H9 (cell line): ENCODE results near the gene COPG1. TPM values are rescaled to one million over a fixed set of nuclear protein-coding genes. Genes with fewer than 3 reads are reported as not detected.
A peak's percentile ranks its signal among the peaks of the same experiment; 100 is the strongest.

Experiments
- DNase-seq: peaks from one replicate; pipeline ENCODE4 v3.0.0-alpha.2; 2017
- H2AFZ ChIP-seq: one replicate; pipeline ENCODE4 v1.6.1; 2013; ENCODE audit warnings: mild to moderate bottlenecking, low read length, control low read depth, moderate library complexity
- H2AK5ac ChIP-seq: 2 replicates; pipeline ENCODE4 v1.6.1; 2013; ENCODE audit warnings: low read length, control low read depth, mixed read lengths; ENCODE audit not compliant: insufficient read length
- H2BK120ac ChIP-seq: one replicate; pipeline ENCODE4 v1.6.1; 2013; ENCODE audit warnings: low read depth, mild to moderate bottlenecking, low read length, control low read depth, inconsistent platforms; ENCODE audit not compliant: poor library complexity, severe bottlenecking
- H2BK12ac ChIP-seq: 2 replicates; pipeline ENCODE4 v1.6.1; 2013; ENCODE audit warnings: low read length, control low read depth, mixed read lengths, low read depth; ENCODE audit not compliant: insufficient read length
- H2BK15ac ChIP-seq: 2 replicates; pipeline ENCODE4 v1.6.1; 2013; ENCODE audit warnings: low read depth, low read length, control low read depth
- H2BK20ac ChIP-seq: one replicate; pipeline ENCODE4 v1.6.1; 2013; ENCODE audit warnings: low read depth, mild to moderate bottlenecking, low read length, control low read depth, inconsistent platforms; ENCODE audit not compliant: poor library complexity, severe bottlenecking
- H2BK5ac ChIP-seq: 2 replicates; pipeline ENCODE4 v1.6.1; 2013; ENCODE audit warnings: low read length, control low read depth, mixed read lengths; ENCODE audit not compliant: insufficient read length
- H3K14ac ChIP-seq: 2 replicates; pipeline ENCODE4 v1.6.1; 2013; ENCODE audit warnings: low read length, control low read depth; ENCODE audit not compliant: insufficient read depth
- H3K18ac ChIP-seq: 2 replicates; pipeline ENCODE4 v1.6.1; 2013; ENCODE audit warnings: low read depth, mild to moderate bottlenecking, mixed read lengths, low read length, control low read depth; ENCODE audit not compliant: insufficient read length
- H3K23ac ChIP-seq: 2 replicates; pipeline ENCODE4 v1.6.1; 2013; ENCODE audit warnings: low read length, control low read depth, mixed read lengths, low read depth; ENCODE audit not compliant: insufficient read length
- H3K23me2 ChIP-seq: 2 replicates; pipeline ENCODE4 v1.6.1; 2013; ENCODE audit warnings: low read depth, mild to moderate bottlenecking, mixed read lengths, low read length, control low read depth; ENCODE audit not compliant: insufficient read length, poor library complexity, severe bottlenecking
- H3K27ac ChIP-seq: 2 replicates; pipeline ENCODE4 v1.5.1; 2013; ENCODE audit warnings: low read length, control low read depth, mixed read lengths, low read depth; ENCODE audit not compliant: insufficient read length
- H3K27me3 ChIP-seq: 2 replicates; pipeline ENCODE4 v1.6.1; 2013; ENCODE audit warnings: low read length, control low read depth, inconsistent platforms; ENCODE audit not compliant: insufficient read depth
- H3K4ac ChIP-seq: 2 replicates; pipeline ENCODE4 v1.6.1; 2013; ENCODE audit warnings: low read depth, mild to moderate bottlenecking, control low read depth, inconsistent platforms, low read length, moderate library complexity
- H3K4me1 ChIP-seq: 2 replicates; pipeline ENCODE4 v1.6.1; 2013; ENCODE audit warnings: low read length, control low read depth, inconsistent platforms; ENCODE audit not compliant: insufficient read depth
- H3K4me2 ChIP-seq: 2 replicates; pipeline ENCODE4 v1.6.1; 2013; ENCODE audit warnings: low read length, control low read depth, mixed read lengths; ENCODE audit not compliant: insufficient read length, insufficient read depth
- H3K56ac ChIP-seq: 2 replicates; pipeline ENCODE4 v1.6.1; 2013; ENCODE audit warnings: low read depth, mild to moderate bottlenecking, mixed read lengths, low read length, control low read depth; ENCODE audit not compliant: insufficient read length
- H3K79me1 ChIP-seq: 2 replicates; pipeline ENCODE4 v1.6.1; 2013; ENCODE audit warnings: low read depth, mild to moderate bottlenecking, moderate library complexity, low read length, control low read depth, inconsistent platforms; ENCODE audit not compliant: insufficient read depth, poor library complexity, severe bottlenecking
- H3K79me2 ChIP-seq: 2 replicates; pipeline ENCODE4 v1.6.1; 2013; ENCODE audit warnings: low read length, control low read depth, inconsistent platforms; ENCODE audit not compliant: insufficient read depth
- H3K9ac ChIP-seq: 2 replicates; pipeline ENCODE4 v1.6.1; 2013; ENCODE audit warnings: low read length, control low read depth, mixed read lengths; ENCODE audit not compliant: insufficient read length; ENCODE audit errors: extremely low read depth
- H3K9me3 ChIP-seq: one replicate; pipeline ENCODE4 v1.6.1; 2013; ENCODE audit warnings: low read depth, low read length, inconsistent platforms; ENCODE audit not compliant: control insufficient read depth
- H3T11ph ChIP-seq: one replicate; pipeline ENCODE4 v1.6.1; 2013; ENCODE audit warnings: mild to moderate bottlenecking, low read length, control low read depth, inconsistent platforms
- H4K20me1 ChIP-seq: one replicate; pipeline ENCODE4 v1.6.1; 2013; ENCODE audit not compliant: control insufficient read depth, insufficient read length, insufficient read depth
- H4K5ac ChIP-seq: 2 replicates; pipeline ENCODE4 v1.6.1; 2013; ENCODE audit warnings: low read depth, mild to moderate bottlenecking, mixed read lengths, low read length, control low read depth; ENCODE audit not compliant: insufficient read length
- H4K8ac ChIP-seq: replicated peaks from 2 replicates; pipeline ENCODE4 v1.6.1; 2013; ENCODE audit warnings: low read length, control low read depth, mixed read lengths, low read depth; ENCODE audit not compliant: insufficient read length
- H4K91ac ChIP-seq: 2 replicates; pipeline ENCODE4 v1.6.1; 2013; ENCODE audit warnings: low read depth, mild to moderate bottlenecking, moderate library complexity, mixed read lengths, low read length, control low read depth; ENCODE audit not compliant: insufficient read length
- H3K27ac Mint-ChIP-seq, 3 experiments: 2 replicates in 2 of 3; 3 replicates in 1 of 3; pipeline ENCODE4 v1.8.0; 2020 to 2021; ENCODE audit warnings: mixed read lengths in 3 of 3, mild to moderate bottlenecking in 1 of 3, moderate library complexity in 1 of 3
- H3K27me3 Mint-ChIP-seq: 2 replicates; pipeline ENCODE4 v1.8.0; 2021; ENCODE audit warnings: low read depth, mild to moderate bottlenecking, moderate library complexity, mixed read lengths
- H3K36me3 Mint-ChIP-seq, 3 experiments: 2 replicates in 2 of 3; 3 replicates in 1 of 3; pipeline ENCODE4 v1.8.0; 2020 to 2021; ENCODE audit warnings: low read depth in 3 of 3, mixed read lengths in 3 of 3; ENCODE audit not compliant: insufficient read depth in 1 of 3
- H3K4me1 Mint-ChIP-seq, 2 experiments: 2 replicates each; pipeline ENCODE4 v1.8.0; 2020; ENCODE audit warnings: mixed read lengths in 2 of 2
- H3K4me3 Mint-ChIP-seq, 2 experiments: 2 replicates in 1 of 2; 3 replicates in 1 of 2; pipeline ENCODE4 v1.8.0; 2020 to 2021; ENCODE audit warnings: mild to moderate bottlenecking in 2 of 2, mixed read lengths in 2 of 2, moderate library complexity in 1 of 2
- H3K9me3 Mint-ChIP-seq, 2 experiments: 2 replicates in 1 of 2; 3 replicates in 1 of 2; pipeline ENCODE4 v1.8.0; 2020; ENCODE audit warnings: mild to moderate bottlenecking in 2 of 2, mixed read lengths in 2 of 2, moderate library complexity in 1 of 2
- CTCF ChIP-seq: fragments of 200-600 bp; sonication (generic); conservative IDR thresholded peaks from 3 replicates; pipeline ENCODE4 v1.8.0; 2021; ENCODE audit warnings: antibody characterized with exemption, mild to moderate bottlenecking
- WGBS: extraction: QIAGEN DNeasy Blood & Tissue Kit; methylation state at CpG from one replicate; pipeline ENCODE4 v1.1.7; 2013; ENCODE audit warnings: missing lambda C conversion rate, low lambda C conversion rate, mixed read lengths; ENCODE audit not compliant: insufficient read length; ENCODE audit errors: extremely low coverage; 5-methylcytosine and 5-hydroxymethylcytosine counted together
- total RNA-seq: library from RNA; stranded (reverse); gene quantifications from 2 replicates; pipeline ENCODE4 v1.2.1, GENCODE V29; 2021

COPG1 gene
- total RNA-seq, 1 experiment from 2014 or later = 147 TPM

- H4K5ac ChIP-seq = no peak overlapping the region
- H3K79me1 ChIP-seq = no peaks in the 10 kb centered on the region
- no peaks in the 10 kb centered on the region for H3K79me2 ChIP-seq
- H2BK15ac ChIP-seq = no peak overlapping the region
- peaks cover 4% of the 10 kb centered on the region; the same call in 1 of the 2 replicates for H3K4me1 ChIP-seq
- H2AFZ ChIP-seq = no peak overlapping the region
- Mint-ChIP-seq H3K9me3 (no peaks in the 10 kb centered on the region), H3K4me3 (no peak overlapping the region), H3K27me3 (no peaks in the 10 kb centered on the region), H3K4me1 (peaks cover 20% of the 10 kb centered on the region in 2 experiments), H3K27ac (peak overlapping the region in 1 of 3 experiments; percentile 85; a peak in 2 of 7 replicates), H3K36me3 (no peaks in the 10 kb centered on the region)
- no peak overlapping the region for H2BK120ac ChIP-seq
- H3K23me2 ChIP-seq = no peaks in the 10 kb centered on the region
- no peak overlapping the region for H3K18ac ChIP-seq
- H3K27me3 ChIP-seq = no peaks in the 10 kb centered on the region
- H3K9ac ChIP-seq = no peak overlapping the region
- H3K14ac ChIP-seq = no peak overlapping the region
- H4K8ac ChIP-seq = no peak overlapping the region
- DNase-seq = no peak
- H3K4me2 ChIP-seq = no peak overlapping the region
- H3K27ac ChIP-seq = no peak overlapping the region
- no peak overlapping the region for H2AK5ac ChIP-seq
- no peaks in the 10 kb centered on the region for H3K9me3 ChIP-seq
- H2BK20ac ChIP-seq = no peak overlapping the region
- TF ChIP-seq CTCF = no peak
- H3T11ph ChIP-seq = no peak overlapping the region
- no peak overlapping the region for H3K4ac ChIP-seq
- no peak overlapping the region for H2BK5ac ChIP-seq
- H3K56ac ChIP-seq = no peak overlapping the region
- H3K23ac ChIP-seq = no peak overlapping the region
- WGBS = no CpG with 5 or more reads among the region's 7 CpGs
- H4K91ac ChIP-seq = no peak overlapping the region
- H4K20me1 ChIP-seq = no peaks in the 10 kb centered on the region
- no peak overlapping the region for H2BK12ac ChIP-seq
Measured at GRCh38 chr3:129230311-129231019, 18.9 kb upstream of the COPG1 start.
